ENCODE results near the gene MOB2.
A peak's percentile ranks its signal among the peaks of the same experiment; 100 is the strongest.

The MOB2 gene

DNA sequence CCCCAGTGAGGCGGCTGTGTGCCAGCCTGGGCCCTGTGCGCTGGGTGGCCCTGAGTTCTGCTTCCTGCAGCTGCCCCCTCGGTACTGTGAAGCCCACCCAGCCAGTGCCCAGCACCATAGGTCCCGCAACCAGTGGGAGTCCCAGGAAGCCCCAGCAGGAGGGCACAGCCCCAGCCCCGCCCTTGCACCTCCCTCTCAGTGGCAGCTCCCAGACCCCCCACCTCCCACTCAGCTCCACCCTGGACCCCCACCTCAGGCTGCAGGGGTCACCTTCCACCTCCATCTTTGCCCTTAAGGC, 30.9 kb downstream of the MOB2 start:
- no peak for DNase-seq

DNA sequence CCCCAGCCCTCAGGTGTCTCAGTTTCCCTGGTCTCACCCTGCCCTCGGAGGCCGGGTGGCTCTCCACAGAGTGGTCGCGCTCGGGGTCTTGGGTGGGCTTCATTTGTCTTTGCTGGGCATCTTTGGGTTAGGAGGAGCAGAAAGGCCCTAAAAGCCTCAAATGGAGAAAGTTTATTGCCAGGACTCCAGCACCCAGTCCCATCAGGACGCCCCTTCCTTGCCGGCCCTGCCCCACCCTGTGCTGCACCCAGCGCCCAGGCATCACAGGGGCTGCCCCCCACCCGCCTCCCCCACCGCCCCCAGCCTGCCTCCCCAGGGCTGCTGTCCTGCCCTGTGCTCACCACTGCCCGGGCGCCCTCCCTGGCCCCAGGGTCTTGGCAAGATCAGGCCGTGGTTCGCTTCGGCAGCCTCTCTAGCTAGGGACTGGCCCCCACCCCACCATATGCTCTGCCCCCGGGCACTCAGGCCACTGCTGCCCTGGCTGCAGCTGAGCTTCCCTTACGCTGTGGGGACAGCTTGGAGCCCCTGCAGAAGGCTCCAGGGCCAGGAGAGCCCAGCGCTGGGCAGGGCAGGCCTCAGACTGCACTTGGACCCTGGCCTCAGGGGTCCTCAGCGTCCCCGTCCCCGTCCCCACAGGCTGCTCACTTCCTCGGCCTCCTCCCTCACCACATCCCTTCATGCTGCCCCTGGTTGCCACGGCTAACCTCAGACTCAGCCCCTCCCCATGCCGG, 31.4 kb downstream of the MOB2 start:
- no peak for DNase-seq

DNA sequence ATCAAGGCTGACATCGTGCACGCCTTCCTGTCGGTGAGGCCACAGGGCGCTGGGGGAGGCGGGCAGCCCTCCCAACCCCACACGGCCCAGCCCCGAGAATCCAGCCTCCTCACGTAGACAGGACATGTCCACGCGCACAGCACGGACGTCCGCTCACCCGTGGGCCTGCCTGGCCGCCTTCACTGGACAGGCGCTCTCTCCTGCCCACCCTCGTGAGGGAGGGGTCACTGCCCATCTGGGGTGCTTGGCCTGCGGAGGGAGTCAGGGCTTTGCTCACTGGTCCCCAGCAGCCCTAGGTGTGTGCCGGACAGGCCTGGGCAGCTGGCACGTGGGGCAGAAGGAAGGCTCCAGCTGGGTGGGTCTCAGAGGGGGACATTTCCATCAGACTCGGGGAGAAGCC, 32.0 kb downstream of the MOB2 start:
- DNase-seq = no peak

DNA sequence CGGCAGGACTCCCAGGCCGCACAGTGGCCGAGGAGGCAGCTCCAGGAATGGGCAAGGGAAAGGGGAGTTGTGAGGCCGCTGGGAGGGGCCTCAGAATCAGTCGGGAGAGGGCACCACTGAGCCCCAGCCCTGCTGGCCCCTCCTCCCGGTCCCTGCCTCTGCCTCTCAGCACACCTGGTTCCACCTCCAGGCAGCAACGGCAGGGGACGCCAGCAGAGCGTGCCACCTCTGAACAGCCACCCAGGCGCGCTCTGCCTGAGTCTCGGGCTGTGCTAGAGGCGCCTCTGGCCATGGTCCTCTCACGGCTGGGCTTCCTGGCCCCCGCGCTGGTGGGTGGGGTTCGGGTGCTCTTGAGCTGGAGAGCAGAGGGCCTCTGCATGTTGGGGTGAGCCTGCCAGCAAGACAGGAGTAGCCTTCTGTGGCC, 33.0 kb downstream of the MOB2 start:
- DNase-seq = peak; percentile 48

DNA sequence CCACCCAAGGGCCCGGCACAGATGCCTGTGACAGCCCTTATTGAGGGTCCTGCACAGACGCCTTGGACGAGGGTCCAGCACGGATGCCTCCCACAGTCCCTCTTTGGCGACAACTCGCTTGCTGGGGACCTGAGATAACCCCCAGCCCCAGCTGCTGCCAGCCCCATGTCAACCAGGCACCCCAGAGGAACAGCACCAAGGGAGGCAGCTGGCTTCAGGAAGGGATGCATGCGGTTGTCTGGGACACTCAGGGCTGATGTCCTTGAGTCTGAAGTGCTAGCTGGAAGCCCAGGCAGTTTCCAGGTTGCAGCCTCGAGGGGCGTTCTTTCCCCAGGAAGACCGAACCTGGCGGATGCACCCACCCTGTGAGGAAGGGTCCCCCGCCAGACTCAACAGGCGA, 33.8 kb downstream of the MOB2 start:
- DNase-seq = no peak

DNA sequence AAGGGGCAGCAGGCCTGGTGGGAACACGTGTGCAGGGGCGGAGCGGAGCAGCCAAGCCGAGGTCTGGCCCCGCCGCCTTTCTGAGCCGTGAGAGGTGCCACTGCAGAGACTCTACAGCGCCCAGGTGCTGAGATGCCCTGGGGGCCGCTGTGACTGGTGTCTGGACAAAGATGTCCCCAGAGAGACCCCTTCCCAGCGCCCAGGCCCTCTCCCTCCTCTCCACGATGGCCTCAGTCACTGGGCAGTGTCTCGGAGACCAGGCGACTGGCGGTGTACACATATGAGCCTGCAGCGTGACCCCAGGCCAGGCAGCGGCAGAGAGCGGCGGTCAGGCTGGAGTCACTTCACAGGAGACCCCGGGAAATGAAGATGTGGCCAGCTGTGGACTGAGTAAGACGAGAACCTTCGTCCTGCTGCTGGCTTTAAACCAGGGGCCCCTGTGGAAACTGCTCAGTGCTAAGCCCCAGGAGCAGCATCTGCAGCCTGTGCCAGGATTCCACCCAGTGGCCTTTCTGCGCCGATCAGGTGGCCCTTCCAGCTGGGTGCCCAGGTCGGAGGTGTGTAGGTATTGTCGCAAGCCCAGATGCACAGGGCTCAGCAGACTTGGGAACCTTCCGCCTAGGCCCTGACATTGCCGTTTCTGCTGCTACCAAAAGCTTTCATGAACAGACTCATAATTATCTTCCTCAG, 34.7 kb downstream of the MOB2 start:
- DNase-seq = no peak

DNA sequence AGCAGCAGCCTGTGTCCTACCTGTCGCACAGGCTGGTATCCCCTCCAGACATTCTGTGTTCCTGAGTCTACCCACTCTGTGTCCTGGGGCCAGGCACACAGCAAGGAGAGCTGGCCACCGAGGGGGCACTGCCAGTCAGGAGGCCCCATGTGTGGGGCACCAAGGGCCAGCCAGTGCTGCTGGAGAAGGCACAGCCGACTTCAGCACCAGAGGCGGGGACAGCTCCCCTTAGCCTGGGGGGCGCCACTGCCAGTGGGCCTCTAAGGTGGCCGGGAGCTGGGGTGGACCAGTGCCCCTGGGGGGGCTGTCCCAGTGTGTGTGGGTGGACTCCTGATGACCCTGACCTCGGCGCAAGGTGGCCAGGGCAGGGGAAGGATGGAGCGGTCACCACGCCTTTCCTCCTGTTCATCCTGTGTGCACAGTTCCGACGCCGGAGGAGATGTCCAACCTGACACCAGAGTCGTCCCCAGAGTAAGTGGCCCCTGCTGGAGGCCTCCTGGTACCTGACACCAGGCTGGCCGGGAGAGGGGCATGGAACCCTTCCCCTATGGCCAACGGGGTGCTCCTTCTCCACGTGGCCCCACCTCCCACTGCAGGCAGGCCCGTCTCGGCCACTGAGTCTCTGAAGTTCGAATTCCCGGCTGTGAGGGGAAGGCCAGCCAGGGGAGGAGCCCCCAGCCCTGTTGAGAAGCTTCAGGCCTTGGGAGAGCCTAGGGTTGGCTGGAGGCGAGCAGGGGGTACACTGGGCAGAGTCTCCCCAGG, 35.4 kb downstream of the MOB2 start:
- no peak for DNase-seq

DNA sequence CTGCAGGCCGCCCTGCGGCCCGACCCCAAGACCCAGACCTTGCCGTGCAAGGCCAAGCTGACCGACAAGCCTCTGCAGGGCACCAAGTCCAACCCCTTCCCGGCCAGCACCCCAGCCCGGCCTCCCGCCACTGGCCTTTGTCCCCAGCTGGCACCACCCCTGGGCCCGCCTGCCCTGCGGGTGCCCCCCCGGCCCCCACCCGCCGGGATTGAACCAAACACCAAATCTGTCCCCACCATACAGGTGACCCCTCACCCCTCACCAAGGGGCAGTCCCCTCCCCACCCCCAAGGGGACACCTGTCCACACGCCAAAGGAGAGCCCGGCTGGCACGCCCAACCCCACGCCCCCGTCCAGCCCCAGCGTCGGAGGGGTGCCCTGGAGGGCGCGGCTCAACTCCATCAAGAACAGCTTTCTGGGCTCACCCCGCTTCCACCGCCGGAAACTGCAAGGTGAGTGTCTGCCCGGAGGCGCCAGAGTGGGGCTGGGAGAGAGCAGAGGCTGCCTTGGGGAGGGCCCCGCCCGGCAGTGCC, 36.2 kb downstream of the MOB2 start:
- DNase-seq = no peak

DNA sequence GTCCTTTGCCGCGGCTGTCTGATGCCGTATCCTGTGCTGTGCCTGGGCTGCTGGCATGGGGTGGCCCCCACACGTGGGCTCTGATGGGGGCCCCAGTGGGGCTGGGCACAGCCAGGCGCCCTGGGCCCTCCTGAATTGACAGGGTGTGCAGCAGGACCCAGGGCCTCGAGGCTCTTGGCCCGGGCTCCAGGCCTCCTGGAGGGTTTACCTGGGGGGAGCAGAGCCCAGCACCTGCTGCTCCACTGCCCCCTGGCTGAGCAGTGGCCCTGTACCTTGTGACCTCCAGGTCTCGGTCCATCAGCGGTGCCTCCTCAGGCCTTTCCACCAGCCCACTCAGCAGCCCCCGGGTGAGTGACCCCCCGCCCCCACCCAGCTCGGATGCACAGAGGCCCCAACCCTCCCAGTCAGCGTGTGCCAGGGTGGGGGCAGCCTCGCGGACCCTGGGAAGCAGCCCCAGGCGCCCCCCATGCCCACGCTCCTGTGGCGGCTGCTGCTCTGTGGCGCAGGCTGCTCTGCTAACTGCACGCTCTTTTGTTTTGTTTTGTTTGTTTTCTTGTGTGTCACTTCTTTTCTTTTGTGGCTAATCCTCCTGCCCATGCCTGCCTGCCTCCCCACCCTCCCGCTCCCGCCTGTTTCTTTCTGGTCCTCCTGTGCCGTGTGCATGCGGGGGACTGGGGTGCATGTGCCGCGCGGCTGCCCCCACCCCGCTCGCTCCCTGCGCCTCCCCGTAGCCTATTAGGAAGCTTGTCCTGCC, 36.9 kb downstream of the MOB2 start:
- no peak for DNase-seq

DNA sequence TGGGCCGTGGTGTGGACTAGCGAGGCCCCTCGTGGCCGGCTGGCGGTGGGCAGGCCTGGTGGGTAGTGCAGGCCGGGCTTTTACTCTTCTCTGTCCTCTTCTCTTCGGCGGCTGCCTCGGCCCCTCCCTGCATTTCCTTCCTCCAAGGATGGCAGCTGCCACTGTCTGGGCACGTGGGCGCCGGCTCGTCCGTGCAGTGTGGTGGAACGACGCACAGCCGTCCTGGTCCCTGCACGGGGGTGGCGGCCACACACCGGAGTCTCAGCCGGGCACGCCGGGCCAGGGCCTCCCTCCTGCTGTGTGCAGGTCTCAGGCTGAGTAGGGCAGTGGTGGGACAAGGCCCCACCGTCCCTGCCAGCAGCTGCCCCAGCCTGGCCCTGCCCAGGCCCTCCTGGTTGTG, 37.7 kb downstream of the MOB2 start:
- DNase-seq = no peak

DNA sequence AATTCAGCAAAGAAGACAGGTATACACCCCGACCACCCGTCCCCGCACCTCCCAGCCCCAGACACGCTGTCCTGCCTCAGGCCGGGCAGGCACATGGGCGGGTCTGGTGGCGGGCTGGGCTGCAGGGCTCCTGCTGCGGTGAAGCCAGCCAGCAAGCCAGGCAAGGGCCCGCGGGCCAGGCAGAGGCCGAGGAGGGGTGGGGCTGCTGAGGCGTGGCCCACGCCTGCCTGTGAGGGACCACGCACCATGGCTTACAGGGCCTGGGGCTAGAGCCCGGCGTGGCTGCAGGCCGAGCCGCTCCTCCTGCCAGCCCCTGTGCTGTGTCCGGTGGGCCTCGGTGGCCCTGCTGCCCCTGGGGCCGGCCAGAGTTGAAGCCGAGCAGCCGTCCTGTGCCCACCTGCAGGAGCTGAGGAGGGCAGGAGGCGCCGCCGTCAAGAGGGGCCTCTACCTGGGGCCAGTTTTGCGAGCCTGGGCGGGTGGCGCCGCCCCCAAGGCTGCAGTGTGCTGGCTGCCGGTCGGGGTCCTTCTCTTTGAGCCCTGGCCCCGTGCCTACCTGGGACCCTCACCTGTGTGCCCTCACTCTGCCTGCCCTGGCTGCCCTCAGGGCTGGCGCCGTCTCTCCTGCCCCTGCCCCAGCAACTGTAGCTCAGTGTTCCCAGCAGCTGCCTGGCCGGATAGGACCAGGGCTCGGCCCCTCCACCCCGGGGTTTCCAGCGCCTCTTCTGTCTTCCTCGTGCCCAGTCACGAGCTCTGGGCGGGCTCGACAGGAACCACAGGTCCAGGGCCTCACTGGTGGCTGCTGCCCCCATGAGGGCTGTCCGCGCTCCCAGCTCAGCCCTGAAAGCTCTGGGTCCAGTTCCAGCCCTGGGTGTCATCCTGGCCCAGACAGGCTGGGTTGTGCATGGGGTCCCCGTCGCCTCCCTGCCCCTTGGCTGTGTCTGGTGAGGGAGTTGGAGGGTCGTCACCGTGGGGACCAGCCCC, 38.4 kb downstream of the MOB2 start:
- no peak for DNase-seq

DNA sequence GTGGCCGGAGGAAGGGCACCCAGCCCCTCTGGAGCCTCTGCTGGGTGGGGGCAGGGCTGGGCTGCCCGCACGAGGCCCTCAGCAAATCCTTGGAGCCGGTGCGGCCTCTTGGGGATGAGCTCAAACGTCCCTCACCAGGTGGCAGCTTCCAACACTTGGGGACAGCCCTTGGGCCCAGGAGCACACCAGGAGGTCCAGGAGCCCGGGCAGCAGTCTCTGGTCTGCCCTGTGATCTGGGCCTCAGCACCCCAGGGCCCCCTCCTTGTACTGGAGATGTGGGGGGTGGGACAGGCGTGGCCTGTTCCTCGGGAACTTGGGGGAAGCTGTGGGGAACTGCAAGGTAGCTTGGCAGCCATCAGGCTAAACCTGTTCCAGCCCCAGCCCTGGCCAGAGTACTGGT, 40.0 kb downstream of the MOB2 start:
- no peak for DNase-seq

DNA sequence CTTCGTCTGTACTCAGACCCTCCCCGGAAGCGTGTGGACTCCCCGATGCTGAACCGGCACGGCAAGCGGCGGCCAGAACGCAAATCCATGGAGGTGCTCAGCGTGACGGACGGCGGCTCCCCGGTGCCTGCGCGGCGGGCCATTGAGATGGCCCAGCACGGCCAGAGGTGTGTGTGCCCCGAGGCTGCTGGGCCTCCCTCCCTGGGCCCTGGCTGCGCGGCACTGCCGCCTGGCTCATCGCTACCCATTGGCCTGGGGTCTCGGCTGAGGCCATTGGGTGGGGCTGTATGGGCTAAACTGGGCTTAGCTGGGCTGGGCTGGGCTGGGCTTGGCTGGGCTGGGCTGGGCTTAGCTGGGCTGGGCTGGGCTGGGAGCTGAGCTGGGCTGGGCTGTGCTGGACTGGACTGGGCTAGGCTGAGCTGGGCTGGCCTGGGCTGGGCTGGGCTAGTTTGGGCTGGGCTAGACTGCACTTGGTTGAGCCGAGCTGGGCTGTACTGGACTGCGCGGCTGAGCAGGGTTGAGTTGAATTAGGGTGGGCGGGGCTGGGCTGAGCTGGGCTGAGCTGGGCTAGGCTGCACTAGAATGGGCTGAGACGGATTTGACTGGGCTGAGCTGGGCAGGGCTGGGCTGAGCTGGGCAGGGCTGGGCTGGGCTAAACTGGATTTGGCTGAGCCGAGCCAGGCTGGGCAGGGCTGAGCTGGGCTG, 40.7 kb downstream of the MOB2 start:
- DNase-seq = no peak

DNA sequence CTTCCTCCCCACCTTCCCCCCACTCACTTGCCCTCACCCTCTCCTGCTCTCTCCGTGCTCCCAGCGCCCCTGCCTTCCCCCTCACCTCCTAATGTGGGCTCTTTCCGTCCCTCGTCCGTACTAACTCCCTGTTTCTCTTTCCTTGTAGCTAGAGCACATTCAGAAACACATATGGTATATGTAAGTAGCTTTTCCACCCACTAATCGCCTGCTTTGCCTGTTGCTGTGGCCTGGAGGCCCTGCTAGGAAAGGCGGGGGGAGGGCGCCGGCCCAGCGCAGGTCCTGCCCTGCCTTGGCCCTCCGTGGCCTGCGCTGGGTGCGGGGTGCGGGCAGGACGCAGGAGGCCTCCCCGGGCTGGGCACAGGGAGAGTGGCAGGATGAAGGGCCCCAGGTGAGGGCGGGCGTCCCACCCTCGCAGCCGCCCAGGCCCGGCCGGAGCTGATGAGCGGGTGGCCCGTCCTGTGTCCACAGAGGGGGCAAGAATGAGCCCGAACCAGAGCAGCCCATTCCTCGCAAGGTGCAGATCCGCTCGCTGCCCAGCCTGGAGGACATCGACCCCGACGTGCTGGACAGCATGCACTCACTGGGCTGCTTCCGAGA, 41.7 kb downstream of the MOB2 start:
- DNase-seq = no peak

DNA sequence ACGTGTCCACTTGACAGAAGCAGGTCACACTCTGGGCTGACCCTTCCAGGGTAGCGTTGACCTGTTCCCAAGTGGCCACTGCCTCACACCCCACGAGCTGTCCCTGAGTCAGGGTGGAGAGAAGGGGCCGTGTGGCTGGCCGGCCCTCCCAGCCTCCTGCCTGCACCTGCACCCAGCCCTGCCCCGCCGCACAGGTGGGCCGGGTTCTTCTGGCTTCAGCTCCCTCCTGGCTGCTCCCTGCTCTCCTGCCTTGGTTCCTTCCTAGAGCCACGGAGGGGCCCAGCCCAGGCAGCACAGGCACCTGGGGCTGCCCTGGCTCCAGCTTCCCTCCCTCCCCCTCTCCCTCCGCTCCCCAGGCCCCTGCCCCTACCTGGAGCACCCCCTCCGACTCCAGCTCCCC, 42.3 kb downstream of the MOB2 start:
- DNase-seq = no peak

DNA sequence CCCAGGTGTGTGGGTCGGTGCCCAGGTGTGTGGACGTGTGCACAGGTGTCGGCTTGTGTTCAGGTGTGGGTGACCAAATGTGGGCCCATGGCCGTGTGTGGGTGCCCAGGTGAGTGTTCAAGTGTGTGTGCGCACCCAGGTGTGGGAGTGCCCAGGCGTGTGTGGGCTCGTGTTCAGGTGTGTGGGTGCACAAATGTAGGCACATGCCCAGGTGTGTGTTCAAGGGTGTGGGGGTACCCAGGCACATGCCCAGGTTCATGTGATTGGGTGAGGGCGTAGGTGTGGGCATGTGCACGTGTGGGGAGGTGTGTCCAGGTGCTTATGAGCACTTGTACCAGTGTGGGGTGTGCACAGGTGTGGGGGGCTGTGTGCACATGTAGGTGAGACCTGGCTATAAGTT, 42.8 kb downstream of the MOB2 start:
- no peak for DNase-seq

DNA sequence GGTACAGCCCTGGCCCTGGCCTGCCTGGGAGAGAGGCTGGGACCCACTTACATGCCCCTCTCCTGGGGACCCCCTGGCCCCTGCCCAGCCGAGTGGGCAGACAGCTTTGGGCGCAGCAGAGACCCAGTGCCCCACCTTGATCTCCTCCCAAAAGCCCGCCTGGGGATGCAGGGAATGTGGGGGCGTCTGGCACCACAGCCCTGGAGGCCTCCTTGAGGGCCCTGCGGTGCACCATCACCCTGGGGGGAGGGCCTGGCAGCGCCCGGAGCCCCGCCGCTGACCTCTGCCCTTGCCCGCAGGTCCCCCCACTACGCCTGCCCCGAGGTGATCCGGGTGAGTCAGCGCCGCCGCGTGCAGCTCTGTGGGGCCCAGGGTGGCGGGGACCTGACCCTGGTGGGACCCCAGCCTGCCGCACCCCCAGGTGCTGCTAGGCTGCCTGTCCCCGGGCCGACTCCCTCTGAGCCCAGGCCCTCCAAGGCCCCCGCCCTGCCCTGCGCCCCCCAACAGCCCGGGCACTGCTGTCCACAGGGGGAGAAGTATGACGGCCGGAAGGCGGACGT, 43.7 kb downstream of the MOB2 start:
- DNase-seq = no peak

DNA sequence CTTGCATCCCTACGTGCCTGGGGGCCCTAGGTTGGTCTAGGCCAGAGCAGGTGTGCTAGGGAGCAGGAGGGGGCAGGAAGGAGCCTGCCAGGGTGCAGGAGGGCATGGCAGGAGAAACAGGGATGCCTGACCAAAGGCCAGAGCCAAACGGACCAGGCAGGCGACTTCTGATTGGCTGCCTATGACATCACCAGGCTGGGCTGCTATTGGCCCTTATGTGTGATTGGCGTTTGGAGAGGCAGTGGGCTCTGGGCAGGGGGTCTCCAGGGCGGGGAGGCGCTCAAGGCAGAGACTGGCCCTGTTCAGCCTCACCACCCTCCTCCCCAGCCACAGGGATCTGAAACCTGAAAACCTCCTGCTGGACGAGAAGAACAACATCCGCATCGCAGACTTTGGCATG, 44.4 kb downstream of the MOB2 start:
- DNase-seq = no peak

DNA sequence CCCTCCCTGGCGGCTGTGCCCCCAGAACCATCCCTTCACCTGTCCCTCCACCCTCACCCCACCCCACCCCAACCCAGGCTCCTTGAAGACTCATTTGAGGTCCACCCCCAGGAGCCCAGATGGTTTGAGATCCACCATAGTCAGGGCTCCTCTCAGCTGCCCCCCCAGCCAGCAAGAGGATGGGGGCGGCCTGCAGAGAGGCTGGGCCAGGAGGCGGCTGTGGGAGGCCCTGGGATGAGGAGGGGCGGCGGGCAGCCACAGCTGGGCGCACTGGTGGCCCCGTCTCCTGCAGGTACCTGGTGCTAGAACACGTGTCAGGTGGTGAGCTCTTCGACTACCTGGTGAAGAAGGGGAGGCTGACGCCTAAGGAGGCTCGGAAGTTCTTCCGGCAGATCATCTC, 46.1 kb downstream of the MOB2 start:
- no peak for DNase-seq

DNA sequence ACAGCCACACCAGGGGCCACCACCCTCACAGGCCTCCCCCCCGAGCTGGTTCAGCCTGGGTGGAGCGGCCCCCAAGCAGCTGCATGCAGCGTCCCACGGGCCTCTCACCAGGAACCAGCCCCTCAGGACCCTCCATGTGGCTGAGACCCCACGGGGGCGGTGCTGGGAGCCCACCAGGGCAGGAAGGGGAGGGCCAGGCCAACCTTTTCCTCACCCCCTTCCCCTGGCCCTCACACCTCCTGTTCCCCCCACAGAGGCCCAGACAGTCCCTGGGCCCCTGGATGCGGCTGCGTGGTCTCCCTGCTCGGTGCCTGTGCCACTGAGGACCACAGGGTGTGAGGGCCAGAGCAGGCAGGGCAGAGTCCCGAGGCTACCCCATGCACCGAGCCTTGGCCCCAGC, 46.5 kb downstream of the MOB2 start:
- DNase-seq = no peak

DNA sequence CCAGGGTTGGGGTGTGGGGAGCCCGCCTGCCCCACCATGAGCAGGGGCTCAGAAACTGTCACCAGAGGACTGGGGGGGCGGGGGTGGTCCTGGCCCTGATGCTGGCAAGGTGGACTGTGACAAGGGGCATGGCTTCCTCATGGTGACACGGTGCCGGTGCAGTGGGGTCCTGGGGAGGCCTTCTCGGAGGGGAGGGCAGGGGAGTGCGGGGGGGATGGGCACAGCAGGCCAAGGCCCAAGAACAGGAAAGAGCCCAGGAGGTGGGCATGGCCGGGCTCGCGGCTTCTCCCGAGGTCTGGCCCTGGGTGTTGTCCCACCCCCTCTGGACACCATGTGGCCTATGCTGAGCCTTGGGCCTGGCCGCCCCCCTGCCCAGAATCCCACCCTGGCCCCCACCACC, 47.2 kb downstream of the MOB2 start:
- no peak for DNase-seq

All from central memory CD4-positive, alpha-beta T cell (primary cell).